ENCODE results near the gene FLT3LG.
"Not testable (repeated sequence)": the region's sequence is repeated elsewhere in the genome, so short reads cannot be mapped to it uniquely, and the experiment has no call there.

FLT3LG gene

DNA sequence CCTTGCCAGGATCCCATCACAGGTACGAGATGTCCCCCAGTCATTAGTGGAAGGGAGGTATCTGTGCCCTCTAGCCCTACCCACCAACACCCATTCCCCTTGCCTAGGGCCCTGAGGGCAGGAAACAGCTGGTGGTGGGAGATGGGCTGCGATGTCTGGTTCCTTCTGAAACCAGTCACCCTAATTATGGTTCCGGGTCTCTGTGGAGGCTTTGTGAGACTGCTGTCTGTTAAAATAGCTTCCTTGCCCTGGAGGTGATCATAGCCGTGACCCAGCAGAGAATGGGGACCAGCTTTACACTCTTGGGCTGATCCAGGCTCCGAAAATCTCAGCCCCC is 15.5 kb upstream of the FLT3LG start:
- no peak overlapping the region for H3K27ac ChIP-seq
- TF ChIP-seq, protein P1, sequence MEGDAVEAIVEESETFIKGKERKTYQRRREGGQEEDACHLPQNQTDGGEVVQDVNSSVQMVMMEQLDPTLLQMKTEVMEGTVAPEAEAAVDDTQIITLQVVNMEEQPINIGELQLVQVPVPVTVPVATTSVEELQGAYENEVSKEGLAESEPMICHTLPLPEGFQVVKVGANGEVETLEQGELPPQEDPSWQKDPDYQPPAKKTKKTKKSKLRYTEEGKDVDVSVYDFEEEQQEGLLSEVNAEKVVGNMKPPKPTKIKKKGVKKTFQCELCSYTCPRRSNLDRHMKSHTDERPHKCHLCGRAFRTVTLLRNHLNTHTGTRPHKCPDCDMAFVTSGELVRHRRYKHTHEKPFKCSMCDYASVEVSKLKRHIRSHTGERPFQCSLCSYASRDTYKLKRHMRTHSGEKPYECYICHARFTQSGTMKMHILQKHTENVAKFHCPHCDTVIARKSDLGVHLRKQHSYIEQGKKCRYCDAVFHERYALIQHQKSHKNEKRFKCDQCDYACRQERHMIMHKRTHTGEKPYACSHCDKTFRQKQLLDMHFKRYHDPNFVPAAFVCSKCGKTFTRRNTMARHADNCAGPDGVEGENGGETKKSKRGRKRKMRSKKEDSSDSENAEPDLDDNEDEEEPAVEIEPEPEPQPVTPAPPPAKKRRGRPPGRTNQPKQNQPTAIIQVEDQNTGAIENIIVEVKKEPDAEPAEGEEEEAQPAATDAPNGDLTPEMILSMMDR (conservative IDR thresholded peaks at IDR 0.05): no peak

DNA sequence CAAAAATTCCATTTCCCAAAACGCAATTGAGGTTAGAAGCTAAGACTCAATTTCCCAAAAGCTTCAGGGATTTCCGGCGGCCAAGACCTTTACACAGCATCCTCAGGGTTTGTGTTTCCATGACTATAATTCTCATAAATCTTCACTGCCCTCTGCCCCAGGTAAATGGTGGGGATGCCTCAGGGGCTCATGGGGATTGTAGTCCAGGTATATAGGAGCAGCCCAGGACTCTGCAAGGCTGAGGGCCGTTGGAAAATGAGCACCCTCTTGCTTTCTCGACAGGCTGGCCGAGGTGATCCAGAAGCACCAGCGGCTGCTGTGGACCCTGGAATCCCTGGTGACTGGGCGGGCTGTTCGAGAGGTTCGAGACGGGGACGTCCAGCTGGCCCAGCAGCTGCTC is 14.6 kb upstream of the FLT3LG start:
- no peak overlapping the region for H3K27ac ChIP-seq
- TF ChIP-seq, protein P1 (conservative IDR thresholded peaks at IDR 0.05): no peak

DNA sequence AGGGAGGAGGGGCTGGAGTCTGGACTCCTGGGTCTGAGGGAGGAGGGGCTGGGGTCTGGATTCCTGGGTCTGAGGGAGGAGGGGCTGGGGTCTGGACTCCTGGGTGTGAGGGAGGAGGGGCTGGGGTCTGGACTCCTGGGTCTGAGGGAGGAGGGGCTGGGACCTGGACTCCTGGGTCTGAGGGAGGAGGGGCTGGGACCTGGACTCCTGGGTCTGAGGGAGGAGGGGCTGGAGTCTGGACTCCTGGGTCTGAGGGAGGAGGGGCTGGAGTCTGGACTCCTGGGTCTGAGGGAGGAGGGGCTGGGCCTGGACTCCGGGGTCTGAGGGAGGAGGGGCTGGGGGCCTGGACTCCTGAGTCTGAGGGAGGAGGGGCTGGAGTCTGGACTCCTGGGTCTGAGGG is 12.9 kb upstream of the FLT3LG start:
- H3K27ac ChIP-seq: not testable (repeated sequence)

DNA sequence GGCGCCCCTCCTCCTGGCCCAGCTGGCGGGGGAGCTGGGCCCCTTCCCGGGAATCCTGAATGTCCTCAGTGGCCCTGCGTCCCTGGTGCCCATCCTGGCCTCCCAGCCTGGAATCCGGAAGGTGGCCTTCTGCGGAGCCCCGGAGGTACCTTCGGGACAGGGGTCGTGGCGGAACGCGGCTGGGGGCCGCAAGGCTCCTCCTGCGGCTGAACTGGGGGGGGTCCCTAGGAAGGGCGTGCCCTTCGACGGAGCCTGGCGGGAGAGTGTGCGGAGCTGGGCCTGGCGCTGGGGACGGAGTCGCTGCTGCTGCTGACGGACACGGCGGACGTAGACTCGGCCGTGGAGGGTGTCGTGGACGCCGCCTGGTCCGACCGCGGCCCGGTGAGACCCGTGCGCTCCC is 12.4 kb upstream of the FLT3LG start:
- no peak overlapping the region for H3K27ac ChIP-seq
- TF ChIP-seq, protein P1 (conservative IDR thresholded peaks at IDR 0.05): no peak

DNA sequence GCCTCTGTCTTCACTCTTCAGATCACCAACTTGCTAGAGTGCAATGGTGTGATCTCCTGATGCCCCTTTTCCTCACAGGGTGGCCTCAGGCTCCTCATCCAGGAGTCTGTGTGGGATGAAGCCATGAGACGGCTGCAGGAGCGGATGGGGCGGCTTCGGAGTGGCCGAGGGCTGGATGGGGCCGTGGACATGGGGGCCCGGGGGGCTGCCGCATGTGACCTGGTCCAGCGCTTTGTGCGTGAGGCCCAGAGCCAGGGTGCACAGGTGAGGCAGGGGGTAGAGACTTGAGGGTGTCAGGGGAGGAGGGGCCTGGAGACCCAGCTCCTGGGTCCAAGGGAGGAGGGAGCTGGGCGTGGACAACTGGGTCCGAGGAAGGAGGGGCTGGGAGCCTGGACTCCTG is 11.5 kb upstream of the FLT3LG start:
- H3K27ac ChIP-seq: no peak overlapping the region
- TF ChIP-seq, protein P1 (conservative IDR thresholded peaks at IDR 0.05): no peak

DNA sequence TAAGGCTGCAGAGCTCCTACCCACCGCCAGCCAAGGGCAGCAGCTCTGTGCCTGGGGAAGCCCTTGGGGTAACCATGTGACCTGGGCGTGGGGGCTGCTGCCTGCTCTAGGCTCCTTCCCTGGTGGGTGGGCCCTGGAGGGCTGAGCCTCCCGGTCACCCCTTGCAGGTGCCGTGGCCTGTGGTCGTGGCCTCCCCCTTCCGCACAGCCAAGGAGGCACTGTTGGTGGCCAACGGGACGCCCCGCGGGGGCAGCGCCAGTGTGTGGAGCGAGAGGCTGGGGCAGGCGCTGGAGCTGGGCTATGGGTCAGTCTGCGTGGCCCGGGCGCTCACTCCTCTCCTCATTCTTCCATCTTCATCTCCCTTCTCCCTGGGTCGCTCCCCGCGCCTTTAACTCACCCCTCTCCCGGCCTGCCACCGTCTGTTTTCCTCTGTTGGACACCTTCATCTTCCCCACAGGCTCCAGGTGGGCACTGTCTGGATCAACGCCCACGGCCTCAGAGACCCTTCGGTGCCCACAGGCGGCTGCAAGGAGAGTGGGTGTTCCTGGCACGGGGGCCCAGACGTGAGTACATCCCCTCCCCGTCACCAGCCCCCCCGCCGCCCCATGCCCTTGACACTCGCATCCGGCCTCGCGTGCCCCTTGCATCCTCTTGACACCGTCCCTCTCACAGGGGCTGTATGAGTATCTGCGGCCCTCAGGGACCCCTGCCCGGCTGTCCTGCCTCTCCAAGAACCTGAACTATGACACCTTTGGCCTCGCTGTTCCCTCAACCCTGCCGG is 9.9 kb upstream of the FLT3LG start:
- no peak overlapping the region for H3K27ac ChIP-seq
- TF ChIP-seq, protein P1 (conservative IDR thresholded peaks at IDR 0.05): no peak

DNA sequence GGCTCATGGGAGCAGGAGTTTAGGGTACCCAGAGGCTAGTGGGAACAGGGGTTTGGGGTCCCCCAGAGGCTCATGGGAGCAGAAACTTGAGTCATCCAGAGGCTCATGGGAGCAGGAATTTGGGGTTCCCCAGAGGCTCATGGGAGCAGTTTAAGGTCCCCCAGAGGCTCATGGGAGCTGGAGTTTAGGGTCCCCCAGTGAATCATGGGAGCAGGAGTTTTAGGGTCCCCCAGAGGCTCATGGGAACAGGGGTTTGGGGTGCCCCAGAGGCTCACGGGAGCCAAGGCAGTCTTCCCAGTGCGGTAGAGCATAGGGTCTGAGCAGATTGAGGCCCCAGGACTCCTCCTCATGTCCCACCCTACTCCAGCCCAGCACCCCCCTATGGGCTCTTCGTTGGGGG is 8.6 kb upstream of the FLT3LG start:
- TF ChIP-seq, protein P1 (conservative IDR thresholded peaks at IDR 0.05): no peak
- no peak overlapping the region for H3K27ac ChIP-seq

DNA sequence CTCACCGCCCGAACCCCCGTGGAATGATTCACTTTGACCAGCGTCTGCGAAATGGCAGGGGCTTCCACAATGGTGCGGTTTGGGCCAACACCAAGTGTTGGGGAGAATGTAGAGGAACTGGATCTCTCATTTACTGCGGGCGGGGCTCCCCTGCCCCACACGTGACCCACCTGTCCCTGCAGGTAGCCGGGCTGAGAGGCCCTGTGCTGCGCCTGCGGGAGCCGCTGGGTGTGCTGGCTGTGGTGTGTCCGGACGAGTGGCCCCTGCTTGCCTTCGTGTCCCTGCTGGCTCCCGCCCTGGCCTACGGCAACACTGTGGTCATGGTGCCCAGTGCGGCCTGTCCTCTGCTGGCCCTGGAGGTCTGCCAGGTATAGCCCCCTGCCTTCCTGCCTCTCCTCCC is 5.8 kb upstream of the FLT3LG start:
- TF ChIP-seq, protein P1 (conservative IDR thresholded peaks at IDR 0.05): no peak
- no peak overlapping the region for H3K27ac ChIP-seq

All from VCaP (cell line).